H9 (cell line): ENCODE results near the gene ERICH2. TPM values are rescaled to one million over a fixed set of nuclear protein-coding genes. Genes with fewer than 3 reads are reported as not detected.

Experiments
- DNase-seq: peaks from one replicate; pipeline ENCODE4 v3.0.0-alpha.2; 2017
- H2AFZ ChIP-seq: one replicate; pipeline ENCODE4 v1.6.1; 2013; ENCODE audit warnings: mild to moderate bottlenecking, low read length, control low read depth, moderate library complexity
- H2AK5ac ChIP-seq: 2 replicates; pipeline ENCODE4 v1.6.1; 2013; ENCODE audit warnings: low read length, control low read depth, mixed read lengths; ENCODE audit not compliant: insufficient read length
- H2BK120ac ChIP-seq: one replicate; pipeline ENCODE4 v1.6.1; 2013; ENCODE audit warnings: low read depth, mild to moderate bottlenecking, low read length, control low read depth, inconsistent platforms; ENCODE audit not compliant: poor library complexity, severe bottlenecking
- H2BK12ac ChIP-seq: 2 replicates; pipeline ENCODE4 v1.6.1; 2013; ENCODE audit warnings: low read length, control low read depth, mixed read lengths, low read depth; ENCODE audit not compliant: insufficient read length
- H2BK15ac ChIP-seq: 2 replicates; pipeline ENCODE4 v1.6.1; 2013; ENCODE audit warnings: low read depth, low read length, control low read depth
- H2BK20ac ChIP-seq: one replicate; pipeline ENCODE4 v1.6.1; 2013; ENCODE audit warnings: low read depth, mild to moderate bottlenecking, low read length, control low read depth, inconsistent platforms; ENCODE audit not compliant: poor library complexity, severe bottlenecking
- H2BK5ac ChIP-seq: 2 replicates; pipeline ENCODE4 v1.6.1; 2013; ENCODE audit warnings: low read length, control low read depth, mixed read lengths; ENCODE audit not compliant: insufficient read length
- H3K14ac ChIP-seq: 2 replicates; pipeline ENCODE4 v1.6.1; 2013; ENCODE audit warnings: low read length, control low read depth; ENCODE audit not compliant: insufficient read depth
- H3K18ac ChIP-seq: 2 replicates; pipeline ENCODE4 v1.6.1; 2013; ENCODE audit warnings: low read depth, mild to moderate bottlenecking, mixed read lengths, low read length, control low read depth; ENCODE audit not compliant: insufficient read length
- H3K23ac ChIP-seq: 2 replicates; pipeline ENCODE4 v1.6.1; 2013; ENCODE audit warnings: low read length, control low read depth, mixed read lengths, low read depth; ENCODE audit not compliant: insufficient read length
- H3K23me2 ChIP-seq: 2 replicates; pipeline ENCODE4 v1.6.1; 2013; ENCODE audit warnings: low read depth, mild to moderate bottlenecking, mixed read lengths, low read length, control low read depth; ENCODE audit not compliant: insufficient read length, poor library complexity, severe bottlenecking
- H3K27ac ChIP-seq: 2 replicates; pipeline ENCODE4 v1.5.1; 2013; ENCODE audit warnings: low read length, control low read depth, mixed read lengths, low read depth; ENCODE audit not compliant: insufficient read length
- H3K27me3 ChIP-seq: 2 replicates; pipeline ENCODE4 v1.6.1; 2013; ENCODE audit warnings: low read length, control low read depth, inconsistent platforms; ENCODE audit not compliant: insufficient read depth
- H3K4ac ChIP-seq: 2 replicates; pipeline ENCODE4 v1.6.1; 2013; ENCODE audit warnings: low read depth, mild to moderate bottlenecking, control low read depth, inconsistent platforms, low read length, moderate library complexity
- H3K4me1 ChIP-seq: 2 replicates; pipeline ENCODE4 v1.6.1; 2013; ENCODE audit warnings: low read length, control low read depth, inconsistent platforms; ENCODE audit not compliant: insufficient read depth
- H3K4me2 ChIP-seq: 2 replicates; pipeline ENCODE4 v1.6.1; 2013; ENCODE audit warnings: low read length, control low read depth, mixed read lengths; ENCODE audit not compliant: insufficient read length, insufficient read depth
- H3K56ac ChIP-seq: 2 replicates; pipeline ENCODE4 v1.6.1; 2013; ENCODE audit warnings: low read depth, mild to moderate bottlenecking, mixed read lengths, low read length, control low read depth; ENCODE audit not compliant: insufficient read length
- H3K79me1 ChIP-seq: 2 replicates; pipeline ENCODE4 v1.6.1; 2013; ENCODE audit warnings: low read depth, mild to moderate bottlenecking, moderate library complexity, low read length, control low read depth, inconsistent platforms; ENCODE audit not compliant: insufficient read depth, poor library complexity, severe bottlenecking
- H3K79me2 ChIP-seq: 2 replicates; pipeline ENCODE4 v1.6.1; 2013; ENCODE audit warnings: low read length, control low read depth, inconsistent platforms; ENCODE audit not compliant: insufficient read depth
- H3K9ac ChIP-seq: 2 replicates; pipeline ENCODE4 v1.6.1; 2013; ENCODE audit warnings: low read length, control low read depth, mixed read lengths; ENCODE audit not compliant: insufficient read length; ENCODE audit errors: extremely low read depth
- H3K9me3 ChIP-seq: one replicate; pipeline ENCODE4 v1.6.1; 2013; ENCODE audit warnings: low read depth, low read length, inconsistent platforms; ENCODE audit not compliant: control insufficient read depth
- H3T11ph ChIP-seq: one replicate; pipeline ENCODE4 v1.6.1; 2013; ENCODE audit warnings: mild to moderate bottlenecking, low read length, control low read depth, inconsistent platforms
- H4K20me1 ChIP-seq: one replicate; pipeline ENCODE4 v1.6.1; 2013; ENCODE audit not compliant: control insufficient read depth, insufficient read length, insufficient read depth
- H4K5ac ChIP-seq: 2 replicates; pipeline ENCODE4 v1.6.1; 2013; ENCODE audit warnings: low read depth, mild to moderate bottlenecking, mixed read lengths, low read length, control low read depth; ENCODE audit not compliant: insufficient read length
- H4K8ac ChIP-seq: replicated peaks from 2 replicates; pipeline ENCODE4 v1.6.1; 2013; ENCODE audit warnings: low read length, control low read depth, mixed read lengths, low read depth; ENCODE audit not compliant: insufficient read length
- H4K91ac ChIP-seq: 2 replicates; pipeline ENCODE4 v1.6.1; 2013; ENCODE audit warnings: low read depth, mild to moderate bottlenecking, moderate library complexity, mixed read lengths, low read length, control low read depth; ENCODE audit not compliant: insufficient read length
- H3K27ac Mint-ChIP-seq, 3 experiments: 2 replicates in 2 of 3; 3 replicates in 1 of 3; pipeline ENCODE4 v1.8.0; 2020 to 2021; ENCODE audit warnings: mixed read lengths in 3 of 3, mild to moderate bottlenecking in 1 of 3, moderate library complexity in 1 of 3
- H3K27me3 Mint-ChIP-seq: 2 replicates; pipeline ENCODE4 v1.8.0; 2021; ENCODE audit warnings: low read depth, mild to moderate bottlenecking, moderate library complexity, mixed read lengths
- H3K36me3 Mint-ChIP-seq, 3 experiments: 2 replicates in 2 of 3; 3 replicates in 1 of 3; pipeline ENCODE4 v1.8.0; 2020 to 2021; ENCODE audit warnings: low read depth in 3 of 3, mixed read lengths in 3 of 3; ENCODE audit not compliant: insufficient read depth in 1 of 3
- H3K4me1 Mint-ChIP-seq, 2 experiments: 2 replicates each; pipeline ENCODE4 v1.8.0; 2020; ENCODE audit warnings: mixed read lengths in 2 of 2
- H3K4me3 Mint-ChIP-seq, 2 experiments: 2 replicates in 1 of 2; 3 replicates in 1 of 2; pipeline ENCODE4 v1.8.0; 2020 to 2021; ENCODE audit warnings: mild to moderate bottlenecking in 2 of 2, mixed read lengths in 2 of 2, moderate library complexity in 1 of 2
- H3K9me3 Mint-ChIP-seq, 2 experiments: 2 replicates in 1 of 2; 3 replicates in 1 of 2; pipeline ENCODE4 v1.8.0; 2020; ENCODE audit warnings: mild to moderate bottlenecking in 2 of 2, mixed read lengths in 2 of 2, moderate library complexity in 1 of 2
- WGBS: extraction: QIAGEN DNeasy Blood & Tissue Kit; methylation state at CpG from one replicate; pipeline ENCODE4 v1.1.7; 2013; ENCODE audit warnings: missing lambda C conversion rate, low lambda C conversion rate, mixed read lengths; ENCODE audit not compliant: insufficient read length; ENCODE audit errors: extremely low coverage; 5-methylcytosine and 5-hydroxymethylcytosine counted together
- total RNA-seq: library from RNA; stranded (reverse); gene quantifications from 2 replicates; pipeline ENCODE4 v1.2.1, GENCODE V29; 2021
- TF ChIP-seq, protein P1 (sequence below): fragments of 200-600 bp; sonication (generic); conservative IDR thresholded peaks from 3 replicates; pipeline ENCODE4 v1.8.0; 2021; ENCODE audit warnings: antibody characterized with exemption, mild to moderate bottlenecking

The ERICH2 gene
- total RNA-seq, 1 experiment from 2014 or later, result 1.2 TPM

DNA sequence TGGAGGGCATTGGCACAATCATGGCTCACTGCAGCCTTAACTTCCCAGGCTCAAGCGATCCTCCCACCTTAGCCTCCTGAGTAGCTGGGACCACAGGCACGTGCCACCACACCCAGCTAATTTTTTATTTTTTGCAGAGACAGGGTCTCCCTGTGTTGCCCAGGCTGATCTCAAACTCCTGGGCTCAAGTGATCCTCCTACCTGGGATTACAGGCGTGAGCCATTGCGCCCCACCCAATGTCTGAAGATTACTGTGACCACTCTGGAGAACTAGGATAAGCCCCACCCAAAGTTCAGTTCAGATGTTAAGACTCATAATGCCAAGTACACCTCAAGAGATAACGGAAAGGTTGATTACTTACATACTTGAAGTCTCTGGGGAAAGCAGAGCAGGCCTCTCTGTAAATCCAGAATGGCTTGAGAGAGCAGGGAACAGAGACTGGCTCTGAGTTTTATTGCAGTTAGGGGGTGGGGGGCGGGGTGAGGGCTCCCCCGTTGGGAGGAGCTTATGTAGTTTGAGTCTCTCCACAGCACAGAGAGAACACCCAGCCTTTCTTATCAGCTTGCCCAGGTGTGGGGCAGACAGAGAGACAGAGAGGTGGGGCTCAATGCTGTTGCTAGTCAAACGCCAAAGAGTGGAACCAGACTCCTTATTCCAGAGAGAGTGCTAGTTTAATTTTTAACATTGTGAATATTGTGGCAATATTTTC is 26.5 kb upstream of the ERICH2 start:
- Histone ChIP-seq H2BK12ac (no peak overlapping the region), H3K23me2 (no peaks in the 10 kb centered on the region), H2AFZ (no peak overlapping the region), H3K18ac (no peak overlapping the region), H3T11ph (no peak overlapping the region), H3K9ac (no peak overlapping the region), H3K4ac (no peak overlapping the region), H2BK20ac (no peak overlapping the region), H3K4me2 (no peak overlapping the region), H3K14ac (no peak overlapping the region), H3K27ac (no peak overlapping the region), H2BK120ac (no peak overlapping the region), H3K56ac (no peak overlapping the region), H3K4me1 (no peaks in the 10 kb centered on the region), H3K23ac (no peak overlapping the region), H4K8ac (no peak overlapping the region), H2BK15ac (no peak overlapping the region), H4K5ac (no peak overlapping the region), H3K9me3 (no peaks in the 10 kb centered on the region), H4K91ac (no peak overlapping the region), H3K79me2 (no peaks in the 10 kb centered on the region), H3K27me3 (no peaks in the 10 kb centered on the region), H4K20me1 (no peaks in the 10 kb centered on the region), H2BK5ac (no peak overlapping the region), H2AK5ac (no peak overlapping the region), H3K79me1 (no peaks in the 10 kb centered on the region)
- DNase-seq, result no peak
- no CpG with 5 or more reads among the region's 8 CpGs for WGBS
- TF ChIP-seq, protein P1, sequence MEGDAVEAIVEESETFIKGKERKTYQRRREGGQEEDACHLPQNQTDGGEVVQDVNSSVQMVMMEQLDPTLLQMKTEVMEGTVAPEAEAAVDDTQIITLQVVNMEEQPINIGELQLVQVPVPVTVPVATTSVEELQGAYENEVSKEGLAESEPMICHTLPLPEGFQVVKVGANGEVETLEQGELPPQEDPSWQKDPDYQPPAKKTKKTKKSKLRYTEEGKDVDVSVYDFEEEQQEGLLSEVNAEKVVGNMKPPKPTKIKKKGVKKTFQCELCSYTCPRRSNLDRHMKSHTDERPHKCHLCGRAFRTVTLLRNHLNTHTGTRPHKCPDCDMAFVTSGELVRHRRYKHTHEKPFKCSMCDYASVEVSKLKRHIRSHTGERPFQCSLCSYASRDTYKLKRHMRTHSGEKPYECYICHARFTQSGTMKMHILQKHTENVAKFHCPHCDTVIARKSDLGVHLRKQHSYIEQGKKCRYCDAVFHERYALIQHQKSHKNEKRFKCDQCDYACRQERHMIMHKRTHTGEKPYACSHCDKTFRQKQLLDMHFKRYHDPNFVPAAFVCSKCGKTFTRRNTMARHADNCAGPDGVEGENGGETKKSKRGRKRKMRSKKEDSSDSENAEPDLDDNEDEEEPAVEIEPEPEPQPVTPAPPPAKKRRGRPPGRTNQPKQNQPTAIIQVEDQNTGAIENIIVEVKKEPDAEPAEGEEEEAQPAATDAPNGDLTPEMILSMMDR, result no peak
- H3K36me3 Mint-ChIP-seq, result no peaks in the 10 kb centered on the region; a peak in 1 of 7 replicates
- H3K4me1 Mint-ChIP-seq, result peaks cover 7 to 10% of the 10 kb centered on the region in 2 experiments
- H3K27me3 Mint-ChIP-seq, result peaks cover 2% of the 10 kb centered on the region; the same call in 1 of the 2 replicates
- no peak overlapping the region for H3K27ac Mint-ChIP-seq
- H3K4me3 Mint-ChIP-seq, result no peak overlapping the region
- no peaks in the 10 kb centered on the region for H3K9me3 Mint-ChIP-seq
